Activated B cell treated with CpG ODN at 0.5 μM for 24 hours (primary cell): Measurements from ENCODE around the gene SLC35F2. TPM values are rescaled to one million over a fixed set of nuclear protein-coding genes. Genes with fewer than 3 reads are reported as not detected.
A peak's percentile ranks its signal among the peaks of the same experiment; 100 is the strongest.

ENCODE experiments used
- ATAC-seq: fragments of 200-7000 bp; cut with Tn5 transposase; one replicate; pipeline ENCODE4 v1.10.0; 2021; ENCODE audit warnings: low read depth, mild to moderate bottlenecking, moderate library complexity
- CTCF ChIA-PET: fragments of 350-600 bp; sonication (Branson Sonifier 250); formaldehyde crosslinking; loops from one replicate; lab custom pipeline; 2021; ENCODE audit warnings: antibody characterized with exemption; lab: Charles Lee
- POLR2A ChIA-PET: fragments of 350-600 bp; sonication (Branson Sonifier 250); formaldehyde crosslinking; loops from one replicate; lab custom pipeline; 2021; ENCODE audit warnings: antibody characterized with exemption; lab: Charles Lee
- DNase-seq: peaks from one replicate; pipeline ENCODE4 v3.0.0; 2022
- H3K27ac Mint-ChIP-seq: one replicate; pipeline ENCODE4 v1.8.0; 2020; ENCODE audit warnings: mixed read lengths
- H3K27me3 Mint-ChIP-seq: one replicate; pipeline ENCODE4 v1.8.0; 2021; ENCODE audit warnings: mixed read lengths
- H3K36me3 Mint-ChIP-seq: one replicate; pipeline ENCODE4 v1.8.0; 2021; ENCODE audit warnings: low read depth, mixed read lengths
- H3K4me1 Mint-ChIP-seq: one replicate; pipeline ENCODE4 v1.8.0; 2021; ENCODE audit warnings: mixed read lengths
- H3K4me3 Mint-ChIP-seq: one replicate; pipeline ENCODE4 v1.8.0; 2020; ENCODE audit warnings: mild to moderate bottlenecking, mixed read lengths
- H3K9me3 Mint-ChIP-seq: one replicate; pipeline ENCODE4 v1.8.0; 2020; ENCODE audit warnings: mixed read lengths
- intact Hi-C: fragments of 100-400 bp; cut with micrococcal nuclease; formaldehyde crosslinking; loops from one replicate; pipeline ENCODE4 v1.15.1; 2024
- total RNA-seq: library from RNA; stranded (reverse); gene quantifications from 2 replicates; pipeline ENCODE4 v1.2.3, GENCODE V29; 2022
- TF ChIP-seq, protein P1 (sequence below): fragments of 200-600 bp; IDR thresholded peaks from one replicate; pipeline ENCODE4 v1.8.0; 2022; ENCODE audit warnings: antibody characterized with exemption, mild to moderate bottlenecking

The SLC35F2 gene
- total RNA-seq, 1 donor from 2014 or later: 21.9 TPM

DNA sequence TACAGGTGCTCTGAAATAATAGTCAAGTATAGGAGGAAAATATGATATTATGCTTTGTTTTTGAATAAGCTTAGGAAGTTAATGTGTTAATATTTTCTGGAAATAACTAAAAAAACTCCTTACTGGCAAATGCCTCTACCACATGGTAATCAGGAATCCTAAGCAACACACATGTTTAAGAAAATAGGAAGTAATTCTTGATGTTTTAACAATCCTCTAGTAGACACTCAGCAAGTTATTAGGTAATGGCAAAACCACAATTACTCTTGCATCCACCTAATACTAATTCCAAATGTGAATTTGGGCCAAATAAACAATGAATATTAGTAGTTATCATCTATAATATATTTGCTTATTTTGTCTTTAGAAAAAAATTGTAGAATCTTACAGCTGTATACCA lies 53.6 kb downstream of the SLC35F2 start:
- intact Hi-C loops: no loop called here

DNA sequence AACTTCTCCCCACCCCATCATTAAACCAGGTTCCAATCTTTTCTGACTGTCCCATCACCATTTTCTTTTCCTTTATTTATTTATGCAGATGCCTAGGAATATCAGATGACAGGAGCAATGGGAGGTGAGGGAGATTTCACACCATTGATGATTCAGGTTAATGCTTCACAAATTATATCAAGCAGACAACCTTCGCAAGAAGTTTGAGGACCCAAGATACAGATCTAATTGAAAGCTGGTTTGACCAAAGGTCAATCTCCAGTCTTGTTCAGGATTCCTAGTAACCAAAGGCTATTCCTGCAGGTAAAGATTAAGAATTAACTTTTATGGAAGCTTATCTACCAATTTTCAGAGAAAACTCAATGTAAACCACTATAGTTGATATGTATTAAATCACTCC lies 54.4 kb downstream of the SLC35F2 start:
- Mint-ChIP-seq H3K27ac (no peak overlapping the region), H3K27me3 (no peaks in the 10 kb centered on the region), H3K4me1 (no peaks in the 10 kb centered on the region), H3K4me3 (no peak overlapping the region), H3K36me3 (peaks cover 75% of the 10 kb centered on the region), H3K9me3 (no peaks in the 10 kb centered on the region)
- DNase-seq (no peak), ATAC-seq (no peak)
- intact Hi-C loops: no loop called here
- ChIA-PET CTCF (no interaction called here), POLR2A (no interaction called here)
- TF ChIP-seq, protein P1, sequence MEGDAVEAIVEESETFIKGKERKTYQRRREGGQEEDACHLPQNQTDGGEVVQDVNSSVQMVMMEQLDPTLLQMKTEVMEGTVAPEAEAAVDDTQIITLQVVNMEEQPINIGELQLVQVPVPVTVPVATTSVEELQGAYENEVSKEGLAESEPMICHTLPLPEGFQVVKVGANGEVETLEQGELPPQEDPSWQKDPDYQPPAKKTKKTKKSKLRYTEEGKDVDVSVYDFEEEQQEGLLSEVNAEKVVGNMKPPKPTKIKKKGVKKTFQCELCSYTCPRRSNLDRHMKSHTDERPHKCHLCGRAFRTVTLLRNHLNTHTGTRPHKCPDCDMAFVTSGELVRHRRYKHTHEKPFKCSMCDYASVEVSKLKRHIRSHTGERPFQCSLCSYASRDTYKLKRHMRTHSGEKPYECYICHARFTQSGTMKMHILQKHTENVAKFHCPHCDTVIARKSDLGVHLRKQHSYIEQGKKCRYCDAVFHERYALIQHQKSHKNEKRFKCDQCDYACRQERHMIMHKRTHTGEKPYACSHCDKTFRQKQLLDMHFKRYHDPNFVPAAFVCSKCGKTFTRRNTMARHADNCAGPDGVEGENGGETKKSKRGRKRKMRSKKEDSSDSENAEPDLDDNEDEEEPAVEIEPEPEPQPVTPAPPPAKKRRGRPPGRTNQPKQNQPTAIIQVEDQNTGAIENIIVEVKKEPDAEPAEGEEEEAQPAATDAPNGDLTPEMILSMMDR: no peak

More for the DNA sequence above, 53.6 kb downstream of the SLC35F2 start:
- H3K9me3 Mint-ChIP-seq: no peaks in the 10 kb centered on the region
- peaks cover 77% of the 10 kb centered on the region for H3K36me3 Mint-ChIP-seq
- no peak for ATAC-seq
- ChIA-PET POLR2A (interaction anchor here (0.6 kb wide), 2 partner anchors 9 to 126 kb away, joined by 4 read pairs; no protein-coding TSS in a partner anchor), CTCF (no interaction called here)
- H3K4me1 Mint-ChIP-seq: no peaks in the 10 kb centered on the region
- TF ChIP-seq, protein P1: no peak
- no peak for DNase-seq
- no peaks in the 10 kb centered on the region for H3K27me3 Mint-ChIP-seq
- H3K27ac Mint-ChIP-seq: no peak overlapping the region
- H3K4me3 Mint-ChIP-seq: no peak overlapping the region

DNA sequence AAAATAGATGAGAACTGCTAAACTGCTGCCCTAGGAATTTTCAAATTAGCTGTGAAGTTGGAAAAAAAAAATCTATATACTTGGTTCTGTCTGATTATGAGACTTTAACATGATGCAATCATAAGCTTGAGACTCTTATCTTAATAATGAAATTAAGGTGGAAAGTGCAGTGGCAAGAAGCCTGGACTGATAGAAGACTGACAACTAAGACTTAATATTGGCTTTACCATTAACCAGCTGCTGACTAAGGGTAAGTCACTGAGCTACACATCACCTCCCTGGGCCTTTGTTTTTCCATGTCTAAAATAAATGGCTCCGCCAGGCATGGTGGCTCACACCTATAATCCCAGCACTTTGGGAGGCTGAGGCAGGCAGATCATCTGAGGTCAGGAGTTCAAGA lies 56.9 kb downstream of the SLC35F2 start:
- Mint-ChIP-seq H3K36me3 (peaks cover 67% of the 10 kb centered on the region), H3K4me1 (no peaks in the 10 kb centered on the region), H3K27ac (no peak overlapping the region), H3K4me3 (no peak overlapping the region), H3K27me3 (no peaks in the 10 kb centered on the region), H3K9me3 (no peaks in the 10 kb centered on the region)
- ChIA-PET POLR2A (no interaction called here), CTCF (no interaction called here)
- TF ChIP-seq, protein P1: no peak
- ATAC-seq: no peak
- intact Hi-C loops: no loop called here
- DNase-seq: no peak

DNA sequence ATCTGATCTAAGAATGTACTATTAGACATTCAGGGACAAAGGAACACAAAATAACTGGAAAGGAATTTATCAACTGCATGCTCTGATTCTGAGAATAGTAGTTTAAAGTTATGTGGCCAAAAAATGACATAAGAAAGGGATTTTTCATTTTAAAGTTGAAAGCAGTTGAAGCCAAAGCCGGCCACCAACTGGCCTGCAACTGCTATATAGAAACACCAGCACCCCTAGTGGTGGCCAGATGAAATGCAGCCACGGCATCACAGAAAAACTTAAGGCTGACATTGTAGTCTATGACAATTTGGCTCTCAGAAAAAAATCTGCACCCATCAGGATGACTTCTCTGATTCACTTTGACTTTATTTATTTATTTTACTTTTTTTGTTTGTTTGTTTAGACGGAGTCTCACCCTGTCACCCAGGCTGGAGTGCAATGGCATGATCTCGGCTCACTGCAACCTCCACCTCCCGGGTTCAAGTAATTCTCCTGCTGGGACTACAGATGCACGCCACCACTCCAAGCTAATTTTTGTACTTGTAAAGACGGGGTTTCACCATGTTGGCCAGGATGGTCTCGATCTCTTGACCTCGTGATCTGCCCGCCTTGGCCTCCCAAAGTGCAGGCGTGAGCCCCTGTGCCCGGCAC lies 59.2 kb downstream of the SLC35F2 start:
- POLR2A ChIA-PET: no interaction called here
- Mint-ChIP-seq H3K9me3 (peaks cover 9% of the 10 kb centered on the region), H3K4me3 (no peak overlapping the region), H3K36me3 (peaks cover 72% of the 10 kb centered on the region), H3K4me1 (no peaks in the 10 kb centered on the region), H3K27me3 (no peaks in the 10 kb centered on the region), H3K27ac (no peak overlapping the region)
- CTCF ChIA-PET: interaction anchor here (1.4 to 1.6 kb wide), 2 partner anchors 13 to 18 kb away, joined by 3 to 5 read pairs; no protein-coding TSS in a partner anchor
- DNase-seq (peak; percentile 17), ATAC-seq (peak; percentile 84)
- intact Hi-C loops: loop anchor here (1.0 to 2.0 kb wide), 2 partner anchors 59 to 99 kb away; partner anchors contain the start of gene SLC35F2
- TF ChIP-seq, protein P1: peak; percentile 62

DNA sequence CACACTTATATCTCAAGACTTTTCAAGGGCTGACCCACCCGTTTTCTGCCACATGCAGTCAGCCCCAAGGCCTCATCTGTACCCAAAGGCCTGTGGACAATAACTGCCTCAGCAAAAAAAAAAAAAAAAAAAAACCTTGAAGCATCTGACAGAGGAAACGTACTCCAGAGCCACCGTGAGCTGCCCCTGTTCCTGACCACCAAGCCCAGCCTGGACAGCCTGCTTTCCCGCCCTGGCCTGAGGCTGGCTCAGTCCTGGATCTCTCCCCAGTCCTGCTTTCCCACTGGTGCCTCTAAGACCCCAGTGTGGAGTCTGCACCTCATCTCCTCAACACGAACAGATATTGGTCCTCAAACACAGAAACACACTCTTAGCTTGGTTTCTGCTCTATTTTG lies 66.5 kb downstream of the SLC35F2 start:
- H3K27me3 Mint-ChIP-seq: no peaks in the 10 kb centered on the region
- DNase-seq (no peak), ATAC-seq (no peak)
- H3K4me3 Mint-ChIP-seq: no peak overlapping the region
- H3K9me3 Mint-ChIP-seq: peaks cover 9% of the 10 kb centered on the region
- H3K27ac Mint-ChIP-seq: no peak overlapping the region
- H3K36me3 Mint-ChIP-seq: peaks cover 62% of the 10 kb centered on the region
- CTCF ChIA-PET: no interaction called here
- POLR2A ChIA-PET: interaction anchor here (0.5 to 0.6 kb wide), 2 partner anchors 28 to 227 kb away, joined by 3 read pairs; partner anchors contain the start of gene ALKBH8
- TF ChIP-seq, protein P1: no peak
- intact Hi-C loops: no loop called here
- H3K4me1 Mint-ChIP-seq: no peaks in the 10 kb centered on the region
